Adrenal gland (tissue), 12 donors: ENCODE measurements around the gene C10orf90. TPM values are rescaled to one million over a fixed set of nuclear protein-coding genes. Genes with fewer than 3 reads are reported as not detected.

Experiments
- DNase-seq, 7 donors: peaks; one replicate each; pipeline ENCODE4 v3.0.0-alpha.2; 2019 to 2020
- H3K27ac ChIP-seq, 5 donors: fragments of 200-600 bp; sonication (generic) in 4 of 5; 1 replicate in 3 of 5; 2 replicates in 2 of 5; pipeline versions ENCODE4 v1.5.1 to v1.8.0; 2016 to 2020; ENCODE audit warnings: mild to moderate bottlenecking in 1 of 5
- H3K27me3 ChIP-seq: fragments of 200-600 bp; 2 replicates; pipeline ENCODE4 v1.8.0; 2021
- H3K36me3 ChIP-seq, 2 donors: fragments of 200-600 bp; replicated peaks in 1 of 2; 1 replicate in 1 of 2; 2 replicates in 1 of 2; pipeline versions ENCODE4 v1.5.1 to v1.8.0; 2018 to 2022
- H3K4me1 ChIP-seq, 2 donors: fragments of 200-600 bp; replicated peaks in 1 of 2; 1 replicate in 1 of 2; 2 replicates in 1 of 2; pipeline versions ENCODE4 v1.5.1 to v1.8.0; 2018 to 2021
- H3K4me3 ChIP-seq, 4 donors: fragments of 200-600 bp; sonication (generic) in 3 of 4; one replicate each; pipeline ENCODE4 v1.5.1; 2016 to 2018
- H3K9me3 ChIP-seq, 3 donors: fragments of 200-600 bp; sonication (generic) in 1 of 3; replicated peaks in 1 of 3; 1 replicate in 2 of 3; 2 replicates in 1 of 3; pipeline versions ENCODE4 v1.5.1 to v1.8.0; 2016 to 2021
- CTCF ChIP-seq, 6 experiments: fragments of 450-650 bp in 4 of 6; fragments of 200-600 bp in 2 of 6; sonication (generic) in 1 of 6; IDR thresholded peaks; 1 replicate in 5 of 6; 2 replicates in 1 of 6; pipeline versions ENCODE4 v1.5.1 to v1.8.0; 2016 to 2021; ENCODE audit warnings: antibody characterized with exemption in 6 of 6, mild to moderate bottlenecking in 2 of 6, moderate library complexity in 1 of 6
- POLR2A ChIP-seq, 2 donors: fragments of 450-650 bp; IDR thresholded peaks; one replicate each; pipeline ENCODE4 v1.6.1; 2017; ENCODE audit warnings: antibody characterized with exemption in 2 of 2, mild to moderate bottlenecking in 2 of 2, moderate library complexity in 1 of 2
- WGBS, 4 donors: extraction: QIAGEN DNeasy Blood & Tissue Kit in 2 of 4; methylation state at CpG; one replicate each; pipeline versions ENCODE4 v1.1.5 to v1.1.7; 2013 to 2017; 5-methylcytosine and 5-hydroxymethylcytosine counted together
- intact Hi-C, 2 donors: fragments of 100-400 bp; cut with DNase I; formaldehyde crosslinking; loops; one replicate each; pipeline versions ENCODE4 v1.14.1 to v1.15.0; 2022 to 2023
- polyA plus RNA-seq, 3 donors: library from polyadenylated mRNA; stranded (reverse); fragments of 200-250 nt in 2 of 3; fragments of 350-450 nt in 1 of 3; fragmentation: Illumina TruSeq in 1 of 3; extraction: RNeasy Lipid Tissue Mini Kit (QIAGEN cat#74804) in 1 of 3; gene quantifications; one replicate each; pipeline ENCODE4 v1.2.3, GENCODE V29; 2013 to 2014
- total RNA-seq, 9 donors: library from RNA; depleted of rRNA in 4 of 9; stranded (reverse); fragments of >200 nt in 4 of 9; fragments of 120-200 nt in 1 of 9; fragmentation: NEBNext Ultra II Directional in 1 of 9; extraction: Animal tissue kit (Norgen Biotek cat#: 25700) in 1 of 9; gene quantifications; one replicate each; pipeline versions ENCODE4 v1.1.0 to v1.2.4, GENCODE V29; 2013 to 2023
- donor health status: healthy with polysubstance abuse.
- donor health status: Bipolar disorder and iron deficiency.
- donor health status: DM: yes; HTN: yes; CAD: no.
- donor health status: DM: no; HTN: no; CAD: no.
- donor health status: DM: no; HTN: no; CAD: no.
- donor health status: DM: yes; HTN: yes; CAD: no.

Gene C10orf90
- total and polyA plus RNA-seq, 12 donors = 0.10 to 0.18 TPM; not detected in 10

- 79 to 83% (median 79%) methylated on average over 14 of the region's 14 CpGs for WGBS, 4 donors
- Histone ChIP-seq H3K4me1 (no peaks in the 10 kb centered on the region), H3K36me3 (no peaks in the 10 kb centered on the region), H3K4me3 (no peak overlapping the region), H3K27ac (no peak overlapping the region), H3K27me3 (no peaks in the 10 kb centered on the region), H3K9me3 (no peaks in the 10 kb centered on the region)
- no peak for TF ChIP-seq POLR2A (IDR thresholded peaks at IDR 0.05)
- TF ChIP-seq CTCF (IDR thresholded peaks at IDR 0.05) = no peak
- intact Hi-C loops = no loop called here
- no peak for DNase-seq
Observed at GRCh38 chr10:126586128-126586527, 84.4 kb downstream of the C10orf90 start.

DNA sequence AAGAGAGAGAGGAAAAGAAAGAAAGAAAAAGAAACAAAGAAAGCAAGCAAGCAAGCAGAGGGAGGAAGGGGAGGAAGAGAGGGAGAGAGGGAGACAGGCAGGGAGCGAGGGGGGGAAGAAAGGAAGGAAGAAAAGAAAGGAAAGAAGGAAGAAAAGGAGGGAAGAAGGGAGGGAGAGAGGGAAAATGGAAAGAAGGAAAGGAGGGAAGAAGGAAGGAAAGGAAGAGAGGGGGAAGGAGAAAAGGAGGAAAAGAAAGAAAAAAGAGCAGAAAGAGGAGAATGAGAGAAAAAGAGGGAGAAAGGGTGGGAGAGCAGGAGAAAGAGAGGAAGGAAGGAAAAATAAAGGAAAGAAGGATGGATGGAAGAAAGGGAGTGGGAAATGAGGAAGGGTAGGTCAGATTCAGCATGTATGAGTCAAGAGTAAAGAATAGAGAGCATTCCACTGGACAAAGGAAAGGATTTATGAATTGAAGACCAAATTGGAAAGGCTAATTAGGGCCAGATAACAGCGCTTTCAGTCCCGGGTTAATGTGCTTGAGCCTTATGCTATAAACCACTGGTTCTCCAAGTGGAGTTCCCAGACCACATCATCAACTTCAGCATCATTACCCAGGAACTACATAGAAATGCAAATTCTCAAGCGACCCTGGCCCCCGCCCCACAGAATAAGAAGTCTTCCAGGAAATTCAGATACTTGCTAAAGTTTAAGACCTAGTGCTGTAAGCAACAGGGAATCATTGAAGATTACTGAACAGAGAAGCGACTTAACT is 85.1 kb downstream of the C10orf90 start:
- no peak for DNase-seq
- no peak overlapping the region for H3K27ac ChIP-seq
- no peaks in the 10 kb centered on the region for H3K27me3 ChIP-seq
- intact Hi-C loops = no loop called here
- no peaks in the 10 kb centered on the region for H3K4me1 ChIP-seq
- H3K9me3 ChIP-seq = no peaks in the 10 kb centered on the region
- TF ChIP-seq CTCF (IDR thresholded peaks at IDR 0.05) (no peak), POLR2A (IDR thresholded peaks at IDR 0.05) (no peak)
- 77 to 80% (median 78%) methylated on average over 6 of the region's 6 CpGs for WGBS, 4 donors
- no peaks in the 10 kb centered on the region for H3K36me3 ChIP-seq
- H3K4me3 ChIP-seq = no peak overlapping the region

DNA sequence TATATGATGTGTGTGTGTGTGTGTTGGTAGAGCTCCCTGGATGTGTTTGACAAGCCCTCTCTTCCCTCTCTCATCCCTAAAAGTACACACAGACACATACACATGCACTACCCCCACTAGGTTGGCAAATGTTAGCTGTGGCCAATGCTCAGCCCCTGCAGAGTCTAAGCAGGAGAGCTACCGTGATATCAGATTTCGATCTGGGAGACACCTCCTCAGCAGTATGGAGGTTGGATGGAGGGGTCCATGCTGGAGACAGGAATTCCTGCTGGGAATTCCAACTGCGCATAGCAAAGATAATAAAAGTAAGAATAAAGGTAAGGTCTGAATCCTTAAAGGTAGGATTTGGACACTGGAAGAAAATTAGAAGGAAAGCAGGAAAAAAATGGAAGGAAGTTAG is 85.7 kb downstream of the C10orf90 start:
- Histone ChIP-seq H3K4me1 (no peaks in the 10 kb centered on the region), H3K9me3 (no peaks in the 10 kb centered on the region), H3K4me3 (no peak overlapping the region), H3K27me3 (no peaks in the 10 kb centered on the region), H3K36me3 (no peaks in the 10 kb centered on the region), H3K27ac (no peak overlapping the region)
- intact Hi-C loops = no loop called here
- no peak for DNase-seq
- 44 to 63% (median 52%) methylated on average over 3 of the region's 3 CpGs for WGBS, 4 donors
- TF ChIP-seq POLR2A (IDR thresholded peaks at IDR 0.05) = no peak
- TF ChIP-seq CTCF (IDR thresholded peaks at IDR 0.05) = no peak

- Histone ChIP-seq H3K27me3 (no peaks in the 10 kb centered on the region), H3K36me3 (no peaks in the 10 kb centered on the region), H3K9me3 (no peaks in the 10 kb centered on the region), H3K27ac (no peak overlapping the region), H3K4me1 (no peaks in the 10 kb centered on the region), H3K4me3 (no peak overlapping the region)
- intact Hi-C loops = no loop called here
- WGBS, 4 donors = 72 to 90% (median 76%) methylated on average over 6 of the region's 6 CpGs
- TF ChIP-seq CTCF (IDR thresholded peaks at IDR 0.05) (no peak), POLR2A (IDR thresholded peaks at IDR 0.05) (no peak)
- DNase-seq = no peak
Observed at GRCh38 chr10:126583552-126584200, 86.8 kb downstream of the C10orf90 start.
